GM18502 (cell line): ENCODE data around the gene FAM83G.
"Not testable (repeated sequence)": the region's sequence is repeated elsewhere in the genome, so short reads cannot be mapped to it uniquely, and the experiment has no call there.

Experiments
- ATAC-seq: cut with Tn5 transposase; IDR thresholded peaks from one replicate; pipeline ENCODE4 v1.9.1; 2021; ENCODE audit warnings: mild to moderate bottlenecking; ENCODE audit not compliant: unreplicated experiment, poor library complexity

Gene FAM83G, protein sequence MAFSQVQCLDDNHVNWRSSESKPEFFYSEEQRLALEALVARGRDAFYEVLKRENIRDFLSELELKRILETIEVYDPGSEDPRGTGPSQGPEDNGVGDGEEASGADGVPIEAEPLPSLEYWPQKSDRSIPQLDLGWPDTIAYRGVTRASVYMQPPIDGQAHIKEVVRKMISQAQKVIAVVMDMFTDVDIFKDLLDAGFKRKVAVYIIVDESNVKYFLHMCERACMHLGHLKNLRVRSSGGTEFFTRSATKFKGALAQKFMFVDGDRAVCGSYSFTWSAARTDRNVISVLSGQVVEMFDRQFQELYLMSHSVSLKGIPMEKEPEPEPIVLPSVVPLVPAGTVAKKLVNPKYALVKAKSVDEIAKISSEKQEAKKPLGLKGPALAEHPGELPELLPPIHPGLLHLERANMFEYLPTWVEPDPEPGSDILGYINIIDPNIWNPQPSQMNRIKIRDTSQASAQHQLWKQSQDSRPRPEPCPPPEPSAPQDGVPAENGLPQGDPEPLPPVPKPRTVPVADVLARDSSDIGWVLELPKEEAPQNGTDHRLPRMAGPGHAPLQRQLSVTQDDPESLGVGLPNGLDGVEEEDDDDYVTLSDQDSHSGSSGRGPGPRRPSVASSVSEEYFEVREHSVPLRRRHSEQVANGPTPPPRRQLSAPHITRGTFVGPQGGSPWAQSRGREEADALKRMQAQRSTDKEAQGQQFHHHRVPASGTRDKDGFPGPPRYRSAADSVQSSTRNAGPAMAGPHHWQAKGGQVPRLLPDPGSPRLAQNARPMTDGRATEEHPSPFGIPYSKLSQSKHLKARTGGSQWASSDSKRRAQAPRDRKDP

DNA sequence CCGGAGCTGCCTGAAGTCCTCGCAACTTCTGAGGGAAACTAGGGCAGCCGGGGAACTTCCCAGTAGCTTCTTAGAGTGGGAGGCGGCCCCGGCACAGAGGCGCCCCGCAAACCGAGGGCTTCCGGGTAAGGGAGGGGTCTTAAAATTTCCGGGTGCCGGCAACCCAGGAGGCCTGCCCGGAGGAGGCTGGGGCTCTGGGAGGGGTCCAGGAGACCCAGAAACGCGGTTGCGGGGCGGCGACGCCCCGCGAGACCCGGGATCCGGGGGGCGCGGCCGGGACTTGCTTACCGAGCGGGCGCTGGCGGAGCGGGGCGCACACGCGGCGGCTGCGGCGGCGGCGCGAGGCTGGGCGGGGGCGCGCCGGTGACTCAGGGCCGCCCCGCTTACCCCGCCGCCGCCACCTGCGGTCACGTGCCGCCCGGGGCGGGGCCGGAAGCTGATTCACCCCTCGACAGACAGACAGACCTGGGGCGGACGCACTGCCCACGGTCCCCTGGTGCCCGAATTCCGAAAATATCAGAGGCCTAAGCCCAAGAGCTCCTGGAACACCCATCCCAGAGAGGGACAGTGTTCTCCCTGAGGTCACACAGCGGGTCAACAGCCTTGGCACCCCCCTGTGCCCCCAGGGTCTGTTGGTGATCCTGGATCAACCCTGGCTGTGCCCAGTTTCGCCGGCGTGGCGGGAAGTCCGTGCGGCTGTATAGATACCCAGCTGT, at the start of gene FAM83G:
FAM83G (minus strand) TSS at position 344 of the 716 bp plus-strand sequence. CDS start 723 bp downstream, outside the sequence.
- peak; percentile 73 for ATAC-seq

GRCh38 chr17:19048826-19049225, 44.3 kb upstream of the FAM83G start:
- not testable (repeated sequence) for ATAC-seq

- ATAC-seq, result not testable (repeated sequence)
These were observed 42.9 kb upstream of the FAM83G start for GRCh38 chr17:19047510-19047909.

- ATAC-seq, result not testable (repeated sequence)
These were observed 42.3 kb upstream of the FAM83G start, which contains the start of gene GRAP for GRCh38 chr17:19046782-19047375. GRAP (minus strand) TSS chr17:19046957; CDS start chr17:19046926, 31 bp downstream.

- not testable (repeated sequence) for ATAC-seq
These were observed 40.1 kb upstream of the FAM83G start for GRCh38 chr17:19044643-19045042.

- ATAC-seq, result not testable (repeated sequence)
These were observed 38.5 kb upstream of the FAM83G start for GRCh38 chr17:19043032-19043431.

DNA sequence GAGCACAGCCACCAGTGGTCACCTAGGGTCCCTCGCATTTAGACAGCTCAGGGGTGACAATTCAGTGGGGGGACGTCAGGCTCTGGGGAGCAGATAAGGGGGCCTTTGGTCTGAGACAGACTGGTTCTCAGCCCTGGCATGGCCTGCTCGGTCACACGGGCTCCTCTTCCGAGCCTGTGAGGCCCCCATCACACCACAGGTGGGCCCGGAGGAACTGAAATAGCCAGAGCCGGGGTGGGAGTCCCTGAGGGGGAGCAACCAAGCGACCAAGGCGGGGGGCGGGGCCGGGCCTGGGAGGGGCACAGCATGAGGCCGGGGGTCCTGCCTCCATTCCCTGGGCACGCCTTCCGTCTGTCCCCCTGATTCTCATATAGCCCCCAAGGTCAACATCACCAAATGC, 37.8 kb upstream of the FAM83G start:
- ATAC-seq, result not testable (repeated sequence)

- not testable (repeated sequence) for ATAC-seq
These were observed 37.3 kb upstream of the FAM83G start for GRCh38 chr17:19041871-19042270.

DNA sequence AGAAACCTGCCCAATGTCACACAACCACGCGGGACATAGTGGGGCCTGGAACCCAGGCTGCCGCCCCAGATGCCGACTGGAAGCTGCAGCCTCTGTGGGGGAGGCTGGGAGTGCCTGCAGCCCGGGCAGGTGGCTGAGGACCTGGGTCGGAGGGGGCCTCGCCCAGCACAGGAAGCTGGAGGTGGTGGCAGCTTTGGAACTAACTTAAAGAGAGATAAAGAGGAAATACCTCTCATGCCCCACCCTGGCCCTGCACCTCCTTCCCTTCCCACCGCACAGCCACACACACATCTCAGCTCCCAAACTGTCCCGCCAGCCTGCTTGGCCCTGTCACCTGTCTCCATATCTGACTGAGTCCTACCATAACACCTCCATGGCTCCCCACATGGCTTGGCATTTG, 35.8 kb upstream of the FAM83G start:
- ATAC-seq, result not testable (repeated sequence)

GRCh38 chr17:19038730-19039129, 34.2 kb upstream of the FAM83G start:
- ATAC-seq, result not testable (repeated sequence)

- ATAC-seq, result peak; percentile 21
These were observed 33.4 kb upstream of the FAM83G start for GRCh38 chr17:19038007-19038406.

DNA sequence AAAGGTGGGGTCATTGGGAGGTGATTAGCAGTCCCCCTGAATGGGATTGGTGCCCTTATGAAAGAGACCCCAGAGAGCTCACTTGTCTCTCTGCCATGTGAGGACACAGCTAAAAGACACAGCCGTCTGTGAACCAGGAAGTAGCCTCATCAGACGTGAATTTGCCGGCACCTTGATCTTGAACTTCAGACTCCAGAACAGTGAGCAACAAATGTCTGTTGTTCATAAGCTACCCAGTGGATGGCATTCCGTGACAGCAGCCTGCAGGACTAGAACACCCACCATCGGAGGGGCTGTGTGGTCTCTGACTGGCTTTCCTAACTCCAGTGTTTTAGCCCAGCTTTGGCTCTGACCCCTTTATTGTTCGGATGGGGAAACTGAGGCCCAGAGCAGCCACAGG, 33.0 kb upstream of the FAM83G start:
- not testable (repeated sequence) for ATAC-seq

- ATAC-seq, result peak; percentile 40
These were observed 31.6 kb upstream of the FAM83G start for GRCh38 chr17:19036186-19036585.

GRCh38 chr17:19032377-19032988, 27.9 kb upstream of the FAM83G start:
- peak; percentile 48 for ATAC-seq

DNA sequence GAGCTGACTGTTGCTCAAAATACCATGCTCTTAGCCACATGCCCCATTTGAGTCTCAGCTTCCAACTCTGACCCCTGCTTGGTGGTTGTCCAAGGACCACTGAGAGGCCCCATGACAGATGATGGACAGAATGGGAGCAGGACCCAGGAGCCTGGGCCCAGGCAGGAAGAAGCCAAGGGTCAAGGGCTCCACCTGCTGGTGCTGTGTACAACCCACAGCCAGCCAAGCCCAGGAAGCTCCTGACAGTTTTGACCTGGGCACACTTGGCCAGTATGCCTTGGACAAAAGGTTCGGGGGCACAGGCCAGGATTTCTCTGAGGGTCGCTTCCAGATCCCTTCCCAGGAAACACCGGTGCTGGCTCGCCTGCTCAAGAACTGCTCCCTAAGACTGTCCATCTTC, 27.2 kb upstream of the FAM83G start:
- ATAC-seq, result peak; percentile 37

DNA sequence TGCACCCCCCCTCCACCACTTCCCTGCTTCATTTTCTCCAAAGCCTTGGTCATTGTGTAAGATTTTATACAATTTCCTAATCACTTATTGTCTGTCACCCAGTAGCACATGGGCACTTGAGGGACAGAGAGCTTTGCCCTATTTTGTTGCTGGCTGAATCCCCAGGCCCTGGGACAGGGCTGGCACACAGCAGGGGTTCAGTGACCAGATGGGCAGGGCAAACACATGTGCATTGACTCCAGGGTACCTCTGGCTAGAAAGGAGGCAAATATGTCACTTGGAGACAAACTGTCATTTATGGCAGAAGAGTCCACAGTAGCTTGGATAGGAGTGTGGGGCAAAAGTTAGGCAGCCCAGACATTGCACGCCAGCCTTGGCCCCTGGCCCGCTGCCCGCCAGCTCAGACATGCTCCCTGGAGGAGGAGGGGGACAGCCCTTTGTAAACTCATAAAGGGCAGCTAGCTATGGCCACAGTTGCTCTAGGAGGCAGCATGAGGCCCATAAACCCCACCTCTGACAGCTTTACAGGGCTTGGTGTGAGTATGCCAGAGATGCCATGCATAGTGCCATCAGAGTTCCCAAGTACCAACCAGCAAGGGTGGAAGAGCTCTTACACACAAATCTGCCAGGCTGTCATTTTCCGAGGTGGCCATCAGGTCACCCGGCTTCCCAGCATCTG, 26.3 kb upstream of the FAM83G start:
- ATAC-seq, result not testable (repeated sequence)

DNA sequence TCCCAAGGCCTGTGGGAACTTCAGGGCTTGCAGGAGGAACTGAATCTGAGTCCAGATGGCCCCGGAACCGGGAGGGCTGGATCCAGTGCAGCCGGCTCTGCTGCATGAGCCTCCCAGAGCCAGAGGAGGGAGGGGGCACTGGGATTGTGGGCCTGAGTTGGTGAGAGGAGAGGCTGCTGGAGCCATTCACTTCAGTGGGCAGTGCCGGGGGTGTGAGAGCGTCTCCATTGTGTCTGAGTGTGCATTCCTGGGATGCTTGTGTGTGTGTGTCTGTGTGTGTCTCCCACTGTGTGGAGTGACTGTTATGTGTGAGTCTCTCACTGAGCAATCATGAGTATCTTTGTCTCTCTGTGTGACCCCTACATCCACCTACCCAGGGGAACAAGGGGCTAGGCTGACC, 25.2 kb upstream of the FAM83G start:
- ATAC-seq, result not testable (repeated sequence)

DNA sequence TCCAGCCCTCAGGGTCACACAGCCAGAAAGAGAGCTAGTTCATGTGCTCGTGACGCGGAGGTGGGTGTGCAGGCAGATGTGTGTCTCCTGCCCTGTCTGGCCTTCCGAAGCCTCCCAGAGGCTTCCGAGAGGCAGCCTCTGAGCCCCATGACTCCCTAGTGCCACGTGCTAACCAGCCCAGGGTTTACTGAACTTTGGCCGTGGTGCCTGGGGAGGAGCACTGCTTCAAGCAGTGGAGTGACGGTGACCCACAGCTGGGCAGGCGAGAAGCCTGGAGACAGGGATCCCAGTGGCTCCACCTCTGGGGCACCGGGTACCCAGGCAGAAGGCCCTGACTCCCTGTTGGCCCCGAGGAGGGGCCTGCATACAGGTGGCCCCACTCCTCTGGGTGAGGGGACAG, 24.1 kb upstream of the FAM83G start:
- not testable (repeated sequence) for ATAC-seq
